ENCODE results near the gene MAP3K20. TPM values are rescaled to one million over a fixed set of nuclear protein-coding genes. Genes with fewer than 3 reads are reported as not detected.

Gene MAP3K20
- total and polyA plus RNA-seq, 2 of the 8 experiments (the other 6 are each of a cell fraction or from before 2014, with no cell fraction given) = 3.1 to 11.1 TPM

DNA sequence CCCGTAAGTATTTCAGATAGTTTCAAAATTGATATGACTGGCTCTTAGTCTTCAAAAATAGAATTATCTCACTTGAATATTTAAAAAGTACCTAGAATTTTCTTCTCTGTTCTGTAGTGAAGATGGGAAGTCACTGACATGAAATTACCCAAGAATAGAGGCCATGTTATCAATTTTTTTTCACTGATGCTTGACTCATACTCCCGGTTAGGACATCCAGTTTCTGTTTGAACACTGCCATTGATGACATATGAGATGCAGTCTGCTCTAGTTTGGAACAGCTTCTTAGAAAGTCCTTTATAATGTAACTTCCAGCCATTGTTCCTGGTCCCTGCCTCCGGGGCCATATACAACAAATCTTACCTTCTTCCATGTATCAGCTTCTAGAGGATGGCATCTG is 26.0 kb downstream of the MAP3K20 start:
- Histone ChIP-seq H3K4me3 (ENCODE audit: extremely low read depth in 1 of 4, insufficient read depth in 2 of 4, low read depth in 3 of 4, low read length in 4 of 4) (no peak overlapping the region), H4K8ac (ENCODE audit: extremely low read depth, insufficient read depth, low read length) (no peak overlapping the region), H3K56ac (replicated peaks; ENCODE audit: insufficient read length, low read depth, low read length) (no peak overlapping the region), H3K4me1 (replicated peaks in 1 of 4; ENCODE audit: control insufficient read depth in 3 of 4, insufficient read depth in 4 of 4, low read length in 3 of 4) (no peaks in the 10 kb centered on the region), H2AFZ (ENCODE audit: low read length) (no peak overlapping the region), H4K5ac (ENCODE audit: insufficient read length, low read depth, low read length) (no peak overlapping the region), H2BK15ac (ENCODE audit: low read length) (no peak overlapping the region), H4K20me1 (replicated peaks in 1 of 2; ENCODE audit: control insufficient read depth in 1 of 2, insufficient read depth in 2 of 2, low read length in 2 of 2) (no peaks in the 10 kb centered on the region), H3K4ac (replicated peaks; ENCODE audit: insufficient read length, low read depth, low read length) (no peak overlapping the region), H3K23ac (ENCODE audit: insufficient read length) (no peak overlapping the region), H2BK12ac (ENCODE audit: low read depth, low read length) (no peak overlapping the region), H3K27ac (ENCODE audit: low read depth, low read length) (no peak overlapping the region), H3K79me1 (ENCODE audit: low read depth, low read length) (no peaks in the 10 kb centered on the region), H3K18ac (ENCODE audit: extremely low read depth, low read length) (no peak overlapping the region), H4K91ac (replicated peaks; ENCODE audit: insufficient read length, low read length) (no peak overlapping the region), H2BK5ac (ENCODE audit: low read depth, low read length) (no peak overlapping the region), H3K36me3 (ENCODE audit: control insufficient read depth in 2 of 4, insufficient read depth in 4 of 4, low read length in 3 of 4) (no peaks in the 10 kb centered on the region), H2BK20ac (ENCODE audit: low read length) (no peak overlapping the region), H3K4me2 (ENCODE audit: insufficient read depth in 1 of 2, low read depth in 2 of 2, low read length in 2 of 2) (no peak overlapping the region), H3K79me2 (ENCODE audit: control insufficient read depth in 1 of 2, insufficient read depth in 2 of 2, low read length in 2 of 2) (no peaks in the 10 kb centered on the region), H3K14ac (ENCODE audit: insufficient read length) (no peak overlapping the region), H3K23me2 (ENCODE audit: low read depth, low read length) (no peaks in the 10 kb centered on the region), H2AK5ac (ENCODE audit: low read depth, low read length) (no peak overlapping the region), H3K27me3 (replicated peaks in 1 of 4; ENCODE audit: control insufficient read depth in 3 of 4, extremely low read depth in 1 of 4, insufficient read depth in 3 of 4, low read length in 3 of 4) (peaks cover 0 to 1% (median 0%) of the 10 kb centered on the region in 4 experiments; a peak in 1 of 7 replicates), H2BK120ac (replicated peaks; ENCODE audit: low read depth, low read length) (no peak overlapping the region), H3K9ac (replicated peaks in 1 of 4; ENCODE audit: extremely low read depth in 1 of 4, low read depth in 3 of 4, low read length in 3 of 4) (no peak overlapping the region), H3K9me3 (ENCODE audit: insufficient read depth in 2 of 2, low read depth in 1 of 2, low read length in 1 of 2) (no peaks in the 10 kb centered on the region)
- DNase-seq (ENCODE audit: low read depth in 1 of 2, low spot score in 2 of 2) = no peak
- CTCF ChIA-PET (ENCODE audit: partially characterized antibody) = interaction anchor here (1.2 to 3.5 kb wide), 3 partner anchors 10 to 109 kb away, joined by 3 to 8 read pairs (median 6); no protein-coding TSS in a partner anchor
- POLR2A ChIA-PET (ENCODE audit: partially characterized antibody) = no interaction called here
- 91% methylated on average over 3 of the region's 3 CpGs; no CpG with 5 or more reads in 1 of the 2 experiments for WGBS, 2 experiments (ENCODE audit: extremely low coverage in 1 of 2, insufficient coverage in 1 of 2, insufficient read length in 1 of 2, insufficient replicate concordance in 2 of 2, low coverage in 1 of 2, low lambda C conversion rate in 2 of 2, missing lambda C conversion rate in 1 of 2)
- FAIRE-seq = no peak
- TF ChIP-seq RBBP5 (IDR thresholded peaks at IDR 0.05; ENCODE audit: borderline replicate concordance, low read depth, low read length) (no peak), USF2 (IDR thresholded peaks at IDR 0.05; ENCODE audit: low read length) (no peak), MAFK (IDR thresholded peaks at IDR 0.05; ENCODE audit: low read depth, low read length) (no peak), BCL11A (IDR thresholded peaks at IDR 0.05; ENCODE audit: low read depth in 2 of 2, low read length in 2 of 2) (no peak), CREB1 (IDR thresholded peaks at IDR 0.05) (no peak), CBX8 (IDR thresholded peaks at IDR 0.05; ENCODE audit: borderline replicate concordance, low read depth, low read length) (no peak), TAF7 (optimal IDR thresholded peaks at IDR 0.05; ENCODE audit: borderline replicate concordance, low read depth, low read length) (no peak), SP1 (IDR thresholded peaks at IDR 0.05; ENCODE audit: low read depth, low read length) (no peak), CBX5 (IDR thresholded peaks at IDR 0.05; ENCODE audit: low read depth, low read length) (no peak), SUZ12 (IDR thresholded peaks at IDR 0.05; ENCODE audit: low read length) (no peak), EP300 (IDR thresholded peaks at IDR 0.05; ENCODE audit: borderline replicate concordance in 1 of 2, low read depth in 2 of 2, low read length in 2 of 2) (no peak), YY1 (IDR thresholded peaks at IDR 0.05; ENCODE audit: low read depth, low read length) (no peak)
- TF ChIP-seq, protein P1, sequence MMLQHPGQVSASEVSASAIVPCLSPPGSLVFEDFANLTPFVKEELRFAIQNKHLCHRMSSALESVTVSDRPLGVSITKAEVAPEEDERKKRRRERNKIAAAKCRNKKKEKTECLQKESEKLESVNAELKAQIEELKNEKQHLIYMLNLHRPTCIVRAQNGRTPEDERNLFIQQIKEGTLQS (IDR thresholded peaks at IDR 0.05; ENCODE audit: insufficient read depth, low read depth, low read length) = no peak

Measured in H1 (cell line).